Measurements from ENCODE around the gene MST1.

The MST1 gene

GRCh38 chr3:49727924-49728361 lies 38.7 kb upstream of the MST1 start:
- no peak for DNase-seq (ENCODE audit: low read depth)
- H3K4me3 ChIP-seq (ENCODE audit: low read length): no peak overlapping the region
- TF ChIP-seq CTCF (conservative IDR thresholded peaks at IDR 0.05; ENCODE audit: low read length): no peak

GRCh38 chr3:49727154-49727923 lies 38.1 kb upstream of the MST1 start:
- TF ChIP-seq CTCF (conservative IDR thresholded peaks at IDR 0.05; ENCODE audit: low read length): no peak
- no peak overlapping the region for H3K4me3 ChIP-seq (ENCODE audit: low read length)
- no peak for DNase-seq (ENCODE audit: low read depth)

- TF ChIP-seq CTCF (conservative IDR thresholded peaks at IDR 0.05; ENCODE audit: low read length): no peak
- DNase-seq (ENCODE audit: low read depth): no peak
- H3K4me3 ChIP-seq (ENCODE audit: low read length): no peak overlapping the region
Measured at GRCh38 chr3:49725906-49726681, 36.8 kb upstream of the MST1 start.

GRCh38 chr3:49724586-49724985 lies 35.3 kb upstream of the MST1 start:
- no peak for DNase-seq (ENCODE audit: low read depth)
- H3K4me3 ChIP-seq (ENCODE audit: low read length): peak overlapping the region; percentile 64
- TF ChIP-seq CTCF (conservative IDR thresholded peaks at IDR 0.05; ENCODE audit: low read length): no peak

GRCh38 chr3:49723628-49724551 lies 34.6 kb upstream of the MST1 start, which contains the start of gene GMPPB:
Gene GMPPB, minus strand, starts transcription at chr3:49723951. Its CDS starts 225 bp downstream, at chr3:49723726.
- H3K4me3 ChIP-seq (ENCODE audit: low read length): peak within 1 kb of the TSS; percentile 100
- peak; percentile 97 for DNase-seq (ENCODE audit: low read depth)
- TF ChIP-seq CTCF (conservative IDR thresholded peaks at IDR 0.05; ENCODE audit: low read length): no peak

- no peak for TF ChIP-seq CTCF (conservative IDR thresholded peaks at IDR 0.05; ENCODE audit: low read length)
- peak; percentile 30 for DNase-seq (ENCODE audit: low read depth)
- peak overlapping the region; percentile 100 for H3K4me3 ChIP-seq (ENCODE audit: low read length)
Measured at GRCh38 chr3:49723296-49723627, 34.0 kb upstream of the MST1 start.

Measured in AG10803 (cell line).